ENCODE results near the gene FBXW11.
"Not testable (repeated sequence)": the region's sequence is repeated elsewhere in the genome, so short reads cannot be mapped to it uniquely, and the experiment has no call there.

The FBXW11 gene

GRCh38 chr5:171952021-171952420 lies 54.4 kb downstream of the FBXW11 start:
- DNase-seq, result no peak

GRCh38 chr5:171951218-171951617 lies 55.2 kb downstream of the FBXW11 start:
- DNase-seq, result no peak

DNA sequence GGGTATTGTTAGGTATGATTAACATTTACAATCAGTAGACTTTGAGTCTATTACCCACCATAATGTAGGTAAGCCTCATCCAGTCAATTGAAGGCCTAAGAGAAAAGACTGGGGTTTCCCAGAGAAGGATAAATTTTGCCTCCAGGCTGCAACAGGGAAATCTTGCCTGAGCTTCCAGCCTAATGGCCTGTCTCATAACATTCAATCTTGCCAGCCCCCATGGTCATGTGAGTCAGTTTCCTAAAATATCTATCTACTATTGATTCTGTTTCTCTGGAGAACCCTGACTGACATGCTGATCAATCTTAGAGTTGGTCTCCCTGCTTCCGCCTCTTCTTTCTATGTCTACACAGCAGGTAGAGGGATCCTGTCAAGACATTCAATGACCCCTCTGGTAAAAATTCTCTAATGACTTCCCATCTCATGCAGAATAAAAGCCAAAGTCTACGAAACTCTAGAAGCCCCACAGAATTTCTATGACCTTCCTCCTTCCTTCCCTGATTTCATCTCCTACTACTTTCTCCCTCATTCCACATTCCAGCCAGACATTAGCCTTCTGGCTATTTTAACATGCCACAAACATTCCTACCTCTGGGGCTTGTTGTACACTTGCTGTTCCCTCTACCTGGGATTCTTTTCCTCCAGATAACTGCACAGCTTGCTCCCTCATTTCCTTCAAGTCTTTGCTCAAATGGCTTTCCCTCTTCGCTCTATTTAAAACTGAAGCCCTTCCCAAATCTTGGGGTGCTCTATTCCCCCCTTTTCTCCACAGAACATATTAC lies 60.2 kb downstream of the FBXW11 start:
- DNase-seq, result no peak

GRCh38 chr5:171945476-171945875 lies 61.0 kb downstream of the FBXW11 start:
- no peak for DNase-seq

GRCh38 chr5:171945066-171945465 lies 61.4 kb downstream of the FBXW11 start:
- DNase-seq, result no peak

DNA sequence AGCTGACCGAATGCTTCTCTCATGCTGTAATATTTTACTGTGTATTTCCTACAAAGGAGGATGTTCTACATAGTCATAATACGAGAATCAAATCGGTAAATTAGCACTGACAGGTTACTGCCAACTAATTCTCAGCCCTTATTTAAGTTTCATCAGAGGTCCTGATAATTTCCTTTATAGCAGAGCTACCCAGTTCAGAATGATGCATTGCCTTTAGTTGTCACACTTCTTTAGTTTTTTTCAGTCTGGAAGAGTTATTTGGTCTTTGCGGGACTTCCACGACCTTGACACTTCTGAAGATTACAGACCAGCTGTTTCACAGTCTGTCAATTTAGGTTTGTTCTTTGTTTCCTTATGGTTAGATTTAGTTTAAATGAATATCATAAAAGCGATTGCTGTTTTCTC lies 64.3 kb downstream of the FBXW11 start:
- DNase-seq, result not testable (repeated sequence)

- not testable (repeated sequence) for DNase-seq
Measured at GRCh38 chr5:171941675-171942074, 64.8 kb downstream of the FBXW11 start.

- not testable (repeated sequence) for DNase-seq
Measured at GRCh38 chr5:171941275-171941674, 65.2 kb downstream of the FBXW11 start.

GRCh38 chr5:171939951-171940350 lies 66.5 kb downstream of the FBXW11 start:
- DNase-seq, result no peak

DNA sequence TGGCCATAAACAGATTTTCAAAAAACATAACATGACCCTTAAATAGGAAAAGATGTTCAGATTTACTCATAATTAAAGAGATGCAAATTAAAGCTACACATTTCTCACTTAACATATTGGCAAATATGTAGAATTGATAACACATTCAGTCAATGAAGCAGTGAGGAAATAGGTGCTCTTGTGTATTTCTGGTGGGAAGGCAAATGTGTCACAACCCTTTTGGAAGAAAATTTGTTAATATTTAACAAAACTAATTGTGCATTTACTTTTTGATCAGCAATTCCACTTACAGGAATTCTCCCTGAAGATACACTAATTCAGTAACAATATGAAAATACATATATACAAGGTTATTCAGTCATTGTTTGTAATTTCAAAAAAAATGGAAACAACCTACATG lies 68.1 kb downstream of the FBXW11 start:
- no peak for DNase-seq

GRCh38 chr5:171937351-171937750 lies 69.1 kb downstream of the FBXW11 start:
- DNase-seq, result no peak

GRCh38 chr5:171934586-171934985 lies 71.9 kb downstream of the FBXW11 start:
- no peak for DNase-seq

- DNase-seq, result no peak
Measured at GRCh38 chr5:171931163-171931562, 75.3 kb downstream of the FBXW11 start.

GRCh38 chr5:171927345-171927941 lies 79.0 kb downstream of the FBXW11 start:
- no peak for DNase-seq

DNA sequence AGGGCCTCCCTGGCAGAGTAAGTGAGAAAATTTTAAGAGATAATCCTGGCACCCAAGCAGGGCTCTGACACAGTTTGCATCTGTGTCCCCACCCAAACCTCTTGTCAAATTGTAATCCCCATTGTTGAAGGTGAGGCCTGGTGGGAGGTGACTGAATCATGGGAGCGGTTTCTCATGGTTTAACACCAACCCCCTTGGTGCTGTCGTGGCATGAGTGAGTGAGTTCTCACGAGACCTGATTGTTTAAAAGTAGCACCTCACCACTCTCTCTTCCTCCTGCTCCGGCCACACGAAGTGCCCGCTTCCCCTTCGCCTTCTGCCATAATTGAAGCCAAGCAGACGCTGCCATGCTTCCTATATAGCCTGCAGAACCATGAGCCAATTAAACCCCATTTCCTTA lies 80.1 kb downstream of the FBXW11 start:
- no peak for DNase-seq

DNA sequence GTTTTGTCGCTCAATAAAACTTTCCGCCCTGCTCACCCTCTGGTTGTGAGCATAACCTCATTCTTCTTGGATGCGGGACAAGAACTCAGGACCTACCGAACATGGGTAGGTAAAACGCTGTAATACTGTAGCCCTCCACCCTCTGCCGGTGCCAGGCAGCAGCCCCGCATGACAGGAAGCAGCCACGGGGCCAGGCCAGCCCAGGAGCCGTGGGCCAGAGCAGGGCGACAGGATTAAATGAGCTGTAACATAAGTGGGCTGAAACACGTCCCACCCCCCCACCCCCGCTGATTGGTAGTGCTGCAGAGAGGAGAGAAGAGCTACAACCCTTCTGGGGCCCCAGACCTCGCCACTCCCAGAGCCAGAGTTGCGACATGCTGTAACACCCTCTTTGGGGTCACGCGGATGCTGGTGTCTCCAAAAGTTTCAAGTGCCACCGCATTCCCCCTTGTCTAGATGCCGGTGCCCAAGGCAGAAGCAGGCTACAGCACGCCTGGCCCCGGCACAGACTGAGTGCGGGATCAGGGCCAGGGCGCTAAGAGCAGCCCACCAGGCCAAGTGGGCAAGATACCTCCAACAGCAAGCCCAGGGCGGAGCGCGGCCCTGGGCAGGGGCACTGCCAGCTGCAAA lies 81.8 kb downstream of the FBXW11 start:
- no peak for DNase-seq

GRCh38 chr5:171920765-171921391 lies 85.6 kb downstream of the FBXW11 start:
- no peak for DNase-seq

DNA sequence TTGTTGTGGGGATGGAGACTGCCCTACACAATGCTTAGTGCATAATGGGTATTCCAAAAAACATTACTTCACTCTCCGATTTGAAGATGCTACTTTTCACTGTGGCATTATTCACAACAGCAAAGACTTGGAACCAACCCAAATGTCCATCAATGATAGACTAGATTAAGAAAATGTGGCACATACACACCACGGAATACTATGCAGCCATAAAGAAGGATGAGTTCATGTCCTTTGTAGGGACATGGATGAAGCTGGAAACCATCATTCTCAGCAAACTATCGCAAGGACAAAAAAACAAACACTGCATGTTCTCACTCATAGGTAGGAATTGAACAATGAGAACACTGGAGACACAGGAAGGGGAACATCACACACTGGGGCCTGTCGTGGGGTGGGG lies 90.7 kb downstream of the FBXW11 start:
- not testable (repeated sequence) for DNase-seq

DNA sequence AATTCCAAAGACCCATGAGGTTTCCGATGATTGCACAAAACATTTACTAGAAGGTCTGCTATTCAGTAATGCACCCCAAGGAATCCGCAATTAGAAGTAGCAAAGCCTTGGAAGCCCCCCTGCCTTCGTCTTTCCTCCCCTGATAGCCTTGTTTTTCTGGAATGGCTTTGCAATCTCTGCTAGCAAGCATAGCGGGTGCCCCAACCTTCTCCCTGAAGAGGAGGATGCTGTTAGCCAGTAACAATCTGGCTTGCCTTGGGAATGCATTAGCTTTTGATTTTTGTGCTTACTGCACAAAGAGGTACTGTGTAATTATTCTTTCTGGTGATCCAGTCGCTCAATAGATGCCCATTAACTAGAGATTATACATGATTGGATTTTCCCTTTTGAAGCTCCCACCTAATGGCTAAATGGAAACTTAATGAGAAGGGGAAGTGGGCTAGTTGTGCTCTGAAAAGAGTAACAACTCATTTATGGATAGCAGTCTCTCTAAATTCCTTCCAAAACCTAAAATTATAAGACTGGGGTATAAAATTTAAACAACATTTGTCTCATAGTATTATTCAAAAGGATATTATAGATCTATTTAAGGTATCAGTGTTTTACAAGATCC lies 91.6 kb downstream of the FBXW11 start:
- DNase-seq, result no peak

- DNase-seq, result no peak
Measured at GRCh38 chr5:171913987-171914273, 92.5 kb downstream of the FBXW11 start.

GRCh38 chr5:171911152-171911551 lies 95.3 kb downstream of the FBXW11 start:
- DNase-seq, result no peak

GRCh38 chr5:171908638-171909037 lies 97.8 kb downstream of the FBXW11 start:
- DNase-seq, result no peak

DNA sequence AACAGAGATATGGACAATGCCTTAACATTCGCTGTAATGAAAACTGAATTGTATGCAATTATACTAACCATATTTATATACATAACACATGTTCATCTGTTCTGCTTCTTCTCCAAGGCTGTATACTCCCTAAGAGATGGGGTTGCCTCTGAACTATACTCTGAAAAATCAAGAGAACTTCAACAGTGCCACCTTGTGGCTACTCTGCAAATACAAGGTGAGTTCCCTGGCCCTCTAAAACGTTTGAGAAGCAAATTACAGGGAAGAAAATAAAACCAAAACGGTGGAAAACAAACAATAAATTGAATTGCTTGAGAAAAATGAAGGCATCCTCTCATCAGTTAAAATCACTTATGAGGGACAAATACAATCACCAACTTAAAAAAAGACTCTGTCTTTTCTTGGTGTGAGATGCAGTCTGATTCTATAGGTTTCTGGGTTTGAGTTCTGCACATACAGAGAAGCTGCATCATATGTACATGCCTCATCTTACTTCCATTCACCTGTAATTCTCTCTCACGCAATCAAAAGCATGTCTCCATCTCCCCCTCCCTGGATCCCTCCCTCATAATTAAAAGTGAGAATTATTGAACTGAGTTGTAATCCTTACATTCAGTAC lies 98.6 kb downstream of the FBXW11 start:
- peak; percentile 10 for DNase-seq
